Gastroesophageal sphincter (tissue), 4 donors: Measurements from ENCODE around the gene FOXL1. TPM values are rescaled to one million over a fixed set of nuclear protein-coding genes. Genes with fewer than 3 reads are reported as not detected.
A peak's percentile ranks its signal among the peaks of the same experiment; 100 is the strongest.

ENCODE experiments used
- ATAC-seq: fragments of 150-250 bp; one replicate; pipeline ENCODE4 v1.9.1; 2016; ENCODE audit warnings: mild to moderate bottlenecking, moderate library complexity
- H3K27ac ChIP-seq, 4 donors: fragments of 200-600 bp; sonication (generic) in 3 of 4; 1 replicate in 3 of 4; 2 replicates in 1 of 4; pipeline ENCODE4 v1.5.1; 2016 to 2019
- H3K27me3 ChIP-seq: fragments of 200-600 bp; sonication (generic); one replicate; pipeline ENCODE4 v1.5.1; 2019
- H3K36me3 ChIP-seq, 2 donors: fragments of 200-600 bp; sonication (generic); one replicate each; pipeline ENCODE4 v1.5.1; 2019; ENCODE audit warnings: control low read depth in 1 of 2
- H3K4me1 ChIP-seq, 3 donors: fragments of 200-600 bp; sonication (generic); 1 replicate in 2 of 3; 2 replicates in 1 of 3; pipeline ENCODE4 v1.5.1; 2016 to 2019; ENCODE audit warnings: control low read depth in 2 of 3
- H3K4me3 ChIP-seq, 2 donors: fragments of 200-600 bp; sonication (generic); one replicate each; pipeline ENCODE4 v1.5.1; 2019; ENCODE audit warnings: mild to moderate bottlenecking in 1 of 2, moderate library complexity in 1 of 2
- H3K9me3 ChIP-seq, 3 donors: fragments of 200-600 bp; sonication (generic); one replicate each; pipeline ENCODE4 v1.5.1; 2017 to 2019; ENCODE audit warnings: control low read depth in 2 of 3
- CTCF ChIP-seq, 4 experiments: fragments of 200-600 bp in 2 of 4; fragments of 450-650 bp in 2 of 4; sonication (generic) in 1 of 4; IDR thresholded peaks; one replicate each; pipeline ENCODE4 v1.5.1; 2017 to 2019; ENCODE audit warnings: antibody characterized with exemption in 4 of 4, mild to moderate bottlenecking in 2 of 4, moderate library complexity in 2 of 4
- EP300 ChIP-seq: sonication (generic); formaldehyde crosslinking; IDR thresholded peaks from one replicate; pipeline ENCODE4 v1.6.1; 2017; ENCODE audit warnings: antibody characterized with exemption, mild to moderate bottlenecking
- POLR2A ChIP-seq, 2 donors: fragments of 450-650 bp; IDR thresholded peaks; one replicate each; pipeline ENCODE4 v1.6.1; 2017; ENCODE audit warnings: antibody characterized with exemption in 2 of 2, mild to moderate bottlenecking in 2 of 2, moderate library complexity in 1 of 2
- POLR2AphosphoS5 ChIP-seq: sonication (generic); formaldehyde crosslinking; IDR thresholded peaks from one replicate; pipeline ENCODE4 v1.6.1; 2017; ENCODE audit warnings: antibody characterized with exemption
- WGBS, 2 donors: methylation state at CpG; one replicate each; pipeline ENCODE4 v1.1.5; 2018; ENCODE audit warnings: low coverage in 1 of 2; 5-methylcytosine and 5-hydroxymethylcytosine counted together
- total RNA-seq, 4 donors: library from RNA; depleted of rRNA; stranded (reverse); fragments of >200 nt; gene quantifications; one replicate each; pipeline ENCODE4 v1.1.0, GENCODE V29; 2016

FOXL1 gene
- total RNA-seq, 4 donors from 2014 or later: 0.25 to 0.81 (median 0.58) TPM; not detected in 1

- H3K4me3 ChIP-seq: no peak overlapping the region
- no peak for ATAC-seq
- H3K27ac ChIP-seq: no peak overlapping the region
- TF ChIP-seq POLR2A (IDR thresholded peaks at IDR 0.05) (no peak), CTCF (IDR thresholded peaks at IDR 0.05) (no peak), EP300 (no peak), POLR2AphosphoS5 (no peak)
- H3K4me1 ChIP-seq: no peaks in the 10 kb centered on the region
- H3K9me3 ChIP-seq: no peaks in the 10 kb centered on the region
- WGBS, 2 donors: 80% methylated on average over 1 of the region's 11 CpGs; no CpG with 5 or more reads in 1 of the 2 donors
- H3K36me3 ChIP-seq: peaks cover 0 to 100% of the 10 kb centered on the region in 2 donors
- no peaks in the 10 kb centered on the region for H3K27me3 ChIP-seq
Measured at GRCh38 chr16:86541560-86541959, 36.8 kb upstream of the FOXL1 start.

- no peak overlapping the region for H3K27ac ChIP-seq
- H3K4me3 ChIP-seq: no peak overlapping the region
- 76 to 100% methylated on average over 2 to 11 of the region's 21 CpGs for WGBS, 2 donors
- TF ChIP-seq CTCF (IDR thresholded peaks at IDR 0.05) (no peak), EP300 (no peak), POLR2A (IDR thresholded peaks at IDR 0.05) (no peak), POLR2AphosphoS5 (no peak)
- no peak for ATAC-seq
- H3K27me3 ChIP-seq: no peaks in the 10 kb centered on the region
- peaks cover 0 to 100% of the 10 kb centered on the region in 2 donors for H3K36me3 ChIP-seq
- no peaks in the 10 kb centered on the region for H3K4me1 ChIP-seq
- H3K9me3 ChIP-seq: no peaks in the 10 kb centered on the region
Measured at GRCh38 chr16:86542756-86543750, 35.3 kb upstream of the FOXL1 start.

GRCh38 chr16:86545481-86545880, 32.9 kb upstream of the FOXL1 start:
- Histone ChIP-seq H3K4me3 (no peak overlapping the region), H3K27me3 (no peaks in the 10 kb centered on the region), H3K9me3 (no peaks in the 10 kb centered on the region), H3K36me3 (peaks cover 0 to 100% of the 10 kb centered on the region in 2 donors), H3K27ac (no peak overlapping the region), H3K4me1 (no peaks in the 10 kb centered on the region)
- TF ChIP-seq POLR2A (IDR thresholded peaks at IDR 0.05) (no peak), CTCF (IDR thresholded peaks at IDR 0.05) (no peak), POLR2AphosphoS5 (no peak), EP300 (no peak)
- ATAC-seq: no peak
- 100% methylated on average over 3 of the region's 12 CpGs; no CpG with 5 or more reads in 1 of the 2 donors for WGBS, 2 donors

GRCh38 chr16:86545954-86546637, 32.3 kb upstream of the FOXL1 start:
- no peaks in the 10 kb centered on the region for H3K27me3 ChIP-seq
- H3K36me3 ChIP-seq: peaks cover 0 to 100% of the 10 kb centered on the region in 2 donors
- WGBS, 2 donors: 58 to 70% methylated on average over 4 to 10 of the region's 19 CpGs
- peak overlapping the region in 1 of 4 donors; percentile 9 for H3K27ac ChIP-seq
- TF ChIP-seq CTCF (IDR thresholded peaks at IDR 0.05) (no peak), POLR2AphosphoS5 (no peak), POLR2A (IDR thresholded peaks at IDR 0.05) (no peak), EP300 (no peak)
- H3K4me1 ChIP-seq: no peaks in the 10 kb centered on the region
- no peak overlapping the region for H3K4me3 ChIP-seq
- ATAC-seq: no peak
- no peaks in the 10 kb centered on the region for H3K9me3 ChIP-seq
